Stimulated activated CD4-positive, alpha-beta T cell treated with anti-CD3 and anti-CD28 coated beads, Interleukin-12 subunit alpha, Interleukin-12 subunit beta, amount 100 ng/mL, for 24 hours (primary cell): ENCODE data around the gene PPIP5K1.

Experiments
- DNase-seq, 2 experiments: peaks; one replicate each; pipeline ENCODE4 v3.0.0-alpha.2; 2020; ENCODE audit warnings: low read depth in 2 of 2

PPIP5K1 gene

DNA sequence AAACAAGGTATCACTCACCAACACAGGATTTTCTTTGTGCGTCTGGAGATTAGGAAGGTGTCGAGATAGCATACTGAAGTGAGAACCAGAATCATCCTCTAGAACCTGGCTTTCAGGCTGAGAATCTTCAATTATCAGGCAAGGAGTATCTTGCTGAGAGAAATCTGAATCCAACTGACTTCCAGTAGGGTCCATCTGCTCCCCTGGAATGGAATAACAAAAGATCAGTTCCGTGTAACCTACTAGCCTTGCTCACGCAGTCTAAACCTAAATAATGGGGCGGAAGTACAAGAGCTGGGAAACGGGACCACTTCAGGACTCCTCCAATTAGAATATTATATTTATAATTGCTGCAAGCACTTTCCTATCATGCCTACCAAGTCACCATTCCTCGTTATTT, 97.7 kb downstream of the PPIP5K1 start:
- no peak for DNase-seq

DNA sequence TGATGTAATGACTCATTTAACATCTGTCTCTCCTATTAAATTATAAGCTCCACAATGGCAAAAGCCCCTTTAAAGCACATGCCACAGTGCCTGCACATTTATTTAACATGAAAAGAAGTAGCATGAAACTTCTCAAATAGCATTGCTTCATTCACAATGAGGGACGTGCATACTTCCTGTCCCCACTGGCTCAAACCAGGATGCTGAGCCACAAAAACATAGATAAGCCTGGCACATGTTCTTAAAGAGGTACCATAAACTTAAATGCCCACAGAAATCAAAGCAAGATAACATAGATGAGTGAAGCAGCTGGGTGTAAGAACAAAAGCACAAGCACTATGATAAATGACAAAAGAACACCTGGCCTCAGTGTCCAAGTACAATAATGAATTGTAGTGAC, 100.8 kb downstream of the PPIP5K1 start:
- no peak for DNase-seq

DNA sequence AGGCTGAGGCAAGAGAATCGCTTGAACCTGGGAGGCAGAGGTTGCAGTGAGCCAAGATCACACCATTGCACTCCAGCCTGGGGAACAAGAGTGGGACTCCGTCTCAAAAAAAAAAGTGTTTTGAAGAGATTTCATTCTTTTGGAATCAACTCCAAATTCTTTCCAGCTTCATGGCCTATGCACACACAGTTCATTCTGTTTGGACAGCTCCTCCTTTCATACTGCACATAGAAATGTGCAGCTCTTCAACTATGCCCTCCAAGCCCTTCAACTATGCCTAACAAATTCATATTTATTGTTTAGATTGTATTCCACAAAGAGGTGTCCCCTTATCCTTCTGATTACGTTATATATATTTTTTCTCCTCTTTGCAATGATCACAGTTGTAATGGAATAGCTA, 101.2 kb downstream of the PPIP5K1 start:
- DNase-seq: no peak

DNA sequence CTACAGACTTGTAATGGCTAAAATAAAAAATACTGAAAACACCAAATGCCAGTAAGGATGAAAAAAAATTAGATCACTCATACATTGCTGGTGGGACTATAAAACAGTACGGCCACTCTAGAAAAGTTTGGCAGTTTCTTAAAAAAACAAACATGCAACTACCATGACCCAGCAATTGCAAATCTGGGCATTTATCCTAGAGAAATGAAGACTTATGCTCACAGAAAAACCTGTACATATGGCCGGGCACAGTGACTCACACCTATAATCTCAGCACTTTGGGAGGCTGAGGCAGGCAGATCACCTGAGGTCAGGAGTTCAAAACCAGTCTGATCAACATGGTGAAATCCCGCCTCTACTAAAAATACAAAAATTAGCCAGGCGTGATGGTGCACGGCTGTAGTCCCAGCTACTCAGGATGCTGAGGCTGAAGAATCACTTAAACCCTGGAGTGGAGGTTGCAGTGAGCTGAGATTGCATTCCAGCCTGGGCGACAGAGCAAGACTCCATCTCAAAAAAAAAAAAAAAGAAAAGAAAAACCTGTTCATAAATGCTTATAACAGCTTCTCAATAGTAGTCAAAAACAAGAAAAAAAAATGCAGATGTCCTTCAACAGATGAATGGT, 102.6 kb downstream of the PPIP5K1 start:
- no peak for DNase-seq

DNA sequence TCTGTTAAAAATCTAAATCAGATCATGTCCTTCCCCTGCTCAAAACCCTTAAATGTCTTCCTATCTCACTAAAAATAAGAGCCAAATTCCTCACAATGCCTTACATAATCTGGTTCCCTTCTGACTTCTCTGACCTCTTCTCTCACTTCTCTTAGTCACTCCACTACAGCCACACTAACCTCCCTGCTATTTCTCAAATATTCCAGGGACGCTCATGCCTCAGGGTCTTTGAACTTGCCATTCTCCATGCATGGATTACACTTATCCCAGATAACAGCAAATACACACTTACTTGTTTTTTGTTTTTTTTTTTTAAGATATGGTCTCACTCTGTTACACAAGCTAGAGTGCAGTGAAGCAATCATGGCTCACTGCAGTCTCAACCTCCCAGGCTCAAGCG, 105.6 kb downstream of the PPIP5K1 start:
- DNase-seq: no peak
